WI38 (cell line): ENCODE results near the gene ZDHHC20.

Experiments
- H3K4me3 ChIP-seq: 2 replicates; pipeline ENCODE4 v1.5.1; 2011; ENCODE audit warnings: low read depth, mild to moderate bottlenecking, control low read depth, low read length
- CTCF ChIP-seq: IDR thresholded peaks from 2 replicates; pipeline ENCODE4 v1.5.1; 2012; ENCODE audit warnings: low read depth, mild to moderate bottlenecking, control low read depth, low read length

The ZDHHC20 gene

GRCh38 chr13:21354721-21355120 lies 104.4 kb downstream of the ZDHHC20 start:
- no peak for TF ChIP-seq CTCF
- no peak overlapping the region for H3K4me3 ChIP-seq

GRCh38 chr13:21348488-21349120 lies 110.5 kb downstream of the ZDHHC20 start:
- H3K4me3 ChIP-seq, result no peak overlapping the region
- TF ChIP-seq CTCF, result no peak

GRCh38 chr13:21347753-21348318 lies 111.3 kb downstream of the ZDHHC20 start:
- no peak overlapping the region for H3K4me3 ChIP-seq
- TF ChIP-seq CTCF, result no peak

GRCh38 chr13:21344662-21345176 lies 114.4 kb downstream of the ZDHHC20 start:
- no peak overlapping the region for H3K4me3 ChIP-seq
- no peak for TF ChIP-seq CTCF

- TF ChIP-seq CTCF, result no peak
- H3K4me3 ChIP-seq, result no peak overlapping the region
These were observed 115.4 kb downstream of the ZDHHC20 start for GRCh38 chr13:21343659-21344058.

GRCh38 chr13:21342699-21343442 lies 116.2 kb downstream of the ZDHHC20 start:
- no peak for TF ChIP-seq CTCF
- H3K4me3 ChIP-seq, result no peak overlapping the region
